HepG2 (cell line): ENCODE results near the gene SNAI3. TPM values are rescaled to one million over a fixed set of nuclear protein-coding genes. Genes with fewer than 3 reads are reported as not detected.

Experiments
- ARID3A ChIP-seq: IDR thresholded peaks from 2 replicates; pipeline ENCODE4 v1.6.1; 2012; ENCODE audit warnings: low read depth, low read length, improper control_type of control experiment
- ARID5B ChIP-seq: IDR thresholded peaks from 2 replicates; pipeline ENCODE4 v1.4.0; 2020; ENCODE audit warnings: mild to moderate bottlenecking, missing genetic modification reagents
- MXD4 ChIP-seq: IDR thresholded peaks from 2 replicates; pipeline ENCODE4 v1.6.1; 2016; ENCODE audit warnings: mild to moderate bottlenecking, missing biosample characterization, missing genetic modification reagents
- PAF1 ChIP-seq: IDR thresholded peaks from 2 replicates; pipeline ENCODE4 v1.6.1; 2016; ENCODE audit warnings: missing genetic modification reagents, missing compliant biosample characterization
- PATZ1 ChIP-seq: sonication (generic); formaldehyde crosslinking; IDR thresholded peaks from 2 replicates; pipeline ENCODE4 v1.4.0; 2020; ENCODE audit warnings: missing genetic modification reagents
- PCBP1 ChIP-seq: fragments of 200-400 bp; formaldehyde crosslinking; IDR thresholded peaks from 2 replicates; pipeline ENCODE4 v1.6.1; 2017; ENCODE audit warnings: mild to moderate bottlenecking, low read depth, low read length, borderline replicate concordance
- REST ChIP-seq, 2 experiments: IDR thresholded peaks; 2 replicates each; pipeline ENCODE4 v1.6.1; 2011 to 2012; ENCODE audit warnings: low read length in 2 of 2, borderline replicate concordance in 1 of 2, low read depth in 1 of 2, mild to moderate bottlenecking in 1 of 2, moderate library complexity in 1 of 2
- TFAP4 ChIP-seq: sonication (generic); IDR thresholded peaks from 2 replicates; pipeline ENCODE4 v1.6.1; 2016; ENCODE audit warnings: low read depth, borderline replicate concordance
- ZNF225 ChIP-seq: sonication (generic); formaldehyde crosslinking; IDR thresholded peaks from 2 replicates; pipeline ENCODE4 v1.4.0; 2020; ENCODE audit warnings: mild to moderate bottlenecking, missing genetic modification reagents
- ZNF431 ChIP-seq: sonication (generic); formaldehyde crosslinking; IDR thresholded peaks from 2 replicates; pipeline ENCODE4 v1.9.0; 2022; ENCODE audit warnings: missing genetic modification reagents, low read depth, mild to moderate bottlenecking, borderline replicate concordance
- ZNF460 ChIP-seq: sonication (generic); formaldehyde crosslinking; IDR thresholded peaks from 2 replicates; pipeline ENCODE4 v1.5.1; 2020; ENCODE audit warnings: missing genetic modification reagents, mild to moderate bottlenecking, borderline replicate concordance
- ZNF639 ChIP-seq: conservative IDR thresholded peaks from 2 replicates; pipeline ENCODE4 v1.6.1; 2018; ENCODE audit warnings: missing genetic modification reagents
- ZSCAN9 ChIP-seq: IDR thresholded peaks from 2 replicates; pipeline ENCODE4 v1.6.1; 2016; ENCODE audit warnings: borderline replicate concordance
- polyA plus RNA-seq, 8 experiments: library from polyadenylated mRNA; depleted of rRNA in 3 of 8; stranded (reverse) in 7 of 8; unstranded in 1 of 8; fragments of >200 nt; fragmentation: Illumina TruSeq in 4 of 8; extraction: Trizol in 4 of 8; gene quantifications; 2 replicates each; pipeline versions ENCODE4 v1.2.1 to v1.2.3, GENCODE V29; 2011 to 2016; ENCODE audit warnings: low read depth in 4 of 8, missing spikeins in 1 of 8, mixed read lengths in 1 of 8; ENCODE audit not compliant: insufficient read depth in 1 of 8
- total RNA-seq, 5 experiments: library from RNA; depleted of rRNA; stranded (reverse); fragments of >200 nt; fragmentation: Illumina TruSeq; extraction: Trizol; gene quantifications; 2 replicates each; pipeline ENCODE4 v1.2.3, GENCODE V29; 2016; ENCODE audit warnings: low read depth in 1 of 5

SNAI3 gene
- total and polyA plus RNA-seq, 2 of the 13 experiments (the other 11 are each of a cell fraction or from before 2014, with no cell fraction given), result 0.09 to 0.18 TPM

GRCh38 chr16:88700636-88701482, 14.6 kb upstream of the SNAI3 start (continued):
- TF ChIP-seq ZNF431 (CRISPR knock-in tag) (peak; percentile 89; the same call in 1 of the 2 replicates), ZNF639 (CRISPR knock-in tag) (peak; percentile 67; the same call in 1 of the 2 replicates), PCBP1 (peak; percentile 80; the same call in 1 of the 2 replicates), ZNF225 (CRISPR knock-in tag) (no peak), TFAP4 (peak; percentile 78; the same call in 1 of the 2 replicates), PAF1 (CRISPR knock-in tag) (no peak), ARID3A (no peak), ZSCAN9 (peak; percentile 76; the same call in 1 of the 2 replicates), ARID5B (no peak; the same call in none of the 2 replicates), MXD4 (CRISPR knock-in tag) (peak; percentile 98), PATZ1 (CRISPR knock-in tag) (peak; percentile 100), ZNF460 (CRISPR knock-in tag) (peak; percentile 71; the same call in 1 of the 2 replicates), REST (IDR thresholded peaks at IDR 0.05; ENCODE audit: borderline replicate concordance in 1 of 2, low read depth in 1 of 2, low read length in 2 of 2) (no peak)
